SK-N-SH (cell line): ENCODE results near the gene TLE6. TPM values are rescaled to one million over a fixed set of nuclear protein-coding genes. Genes with fewer than 3 reads are reported as not detected.
A peak's percentile ranks its signal among the peaks of the same experiment; 100 is the strongest.

Source experiments
- CTCF ChIA-PET: fragments of 300-600, 350-600 bp; formaldehyde crosslinking; extraction: SDS; loops from one replicate; lab custom pipeline; 2021; lab: Yijun Ruan, JAX
- POLR2A ChIA-PET: fragments of 350-600 bp; sonication (Branson Sonifier 250); formaldehyde crosslinking; extraction: SDS; loops from one replicate; lab custom pipeline; 2020; ENCODE audit warnings: antibody characterized with exemption, inconsistent platforms; lab: Yijun Ruan, JAX
- DNase-seq: peaks from one replicate; pipeline ENCODE4 v3.0.0; 2012
- H2AFZ ChIP-seq: fragments of 200-600 bp; sonication (generic); 2 replicates; pipeline ENCODE4 v1.8.1; 2016; ENCODE audit warnings: antibody characterized with exemption, mild to moderate bottlenecking, low read depth
- H3F3A ChIP-seq: fragments of 200-600 bp; sonication (generic); replicated peaks from 2 replicates; pipeline ENCODE3; 2016; ENCODE audit warnings: antibody characterized with exemption, mild to moderate bottlenecking; ENCODE audit not compliant: insufficient read depth
- H3K27ac ChIP-seq, 2 experiments: fragments of 200-500 bp in 1 of 2; fragments of 200-600 bp in 1 of 2; sonication (Bioruptor generic) in 1 of 2; sonication (generic), shearing (Covaris generic) in 1 of 2; 2 replicates each; pipeline versions ENCODE4 v1.5.1 to v1.6.1; 2014 to 2016; ENCODE audit warnings: low read depth in 2 of 2, inconsistent platforms in 1 of 2, low read length in 1 of 2, mild to moderate bottlenecking in 1 of 2, mixed read lengths in 1 of 2
- H3K27me3 ChIP-seq: fragments of 200-600 bp; sonication (generic), shearing (Covaris generic); 2 replicates; pipeline ENCODE4 v1.6.1; 2016; ENCODE audit warnings: mixed run types; ENCODE audit not compliant: insufficient read depth
- H3K36me3 ChIP-seq, 2 experiments: fragments of 200-500 bp in 1 of 2; fragments of 200-600 bp in 1 of 2; sonication (Bioruptor generic) in 1 of 2; sonication (generic) in 1 of 2; replicated peaks in 1 of 2; 2 replicates each; pipeline versions ENCODE3 to v1.5.1; 2014 to 2016; ENCODE audit warnings: low read length in 1 of 2, mild to moderate bottlenecking in 1 of 2; ENCODE audit not compliant: insufficient read depth in 2 of 2, control insufficient read depth in 1 of 2
- H3K4me1 ChIP-seq, 2 experiments: fragments of 200-500 bp in 1 of 2; fragments of 200-600 bp in 1 of 2; sonication (Bioruptor generic) in 1 of 2; sonication (generic), shearing (Covaris generic) in 1 of 2; 2 replicates each; pipeline versions ENCODE4 v1.5.1 to v1.6.1; 2014 to 2016; ENCODE audit warnings: low read depth in 1 of 2, low read length in 1 of 2, mixed run types in 1 of 2; ENCODE audit not compliant: insufficient read depth in 2 of 2, control insufficient read depth in 1 of 2
- H3K4me2 ChIP-seq: fragments of 200-600 bp; sonication (generic), shearing (Covaris generic); 2 replicates; pipeline ENCODE4 v1.6.1; 2017; ENCODE audit warnings: mixed run types
- H3K4me3 ChIP-seq, 2 experiments: fragments of 200-500 bp in 1 of 2; fragments of 200-600 bp in 1 of 2; sonication (Bioruptor generic) in 1 of 2; sonication (generic), shearing (Covaris generic) in 1 of 2; 2 replicates each; pipeline versions ENCODE4 v1.5.1 to v1.8.1; 2014 to 2016; ENCODE audit warnings: low read depth in 2 of 2, inconsistent platforms in 1 of 2, low read length in 1 of 2, mild to moderate bottlenecking in 1 of 2, mixed read lengths in 1 of 2, moderate library complexity in 1 of 2
- H3K79me2 ChIP-seq: fragments of 200-600 bp; sonication (generic); 2 replicates; pipeline ENCODE4 v1.8.1; 2017; ENCODE audit warnings: mild to moderate bottlenecking; ENCODE audit not compliant: insufficient read depth
- H3K9ac ChIP-seq: fragments of 200-600 bp; sonication (generic); 2 replicates; pipeline ENCODE4 v1.6.1; 2017; ENCODE audit warnings: mixed run types
- H3K9me2 ChIP-seq: fragments of 200-600 bp; sonication (generic); 2 replicates; pipeline ENCODE4 v1.6.1; 2017; ENCODE audit warnings: mixed run types
- H3K9me3 ChIP-seq: fragments of 200-600 bp; sonication (generic); 2 replicates; pipeline ENCODE4 v1.6.1; 2017; ENCODE audit warnings: mixed run types, mild to moderate bottlenecking, moderate library complexity
- H4K20me1 ChIP-seq: fragments of 200-600 bp; sonication (generic); 2 replicates; pipeline ENCODE4 v1.6.1; 2017; ENCODE audit warnings: mild to moderate bottlenecking, mixed run types; ENCODE audit not compliant: insufficient read depth
- FOSL2 ChIP-seq: IDR thresholded peaks from 2 replicates; pipeline ENCODE4 v1.4.0; 2012; ENCODE audit warnings: low read depth, mild to moderate bottlenecking, moderate library complexity, borderline replicate concordance
- FOXJ3 ChIP-seq: sonication (generic); formaldehyde crosslinking; IDR thresholded peaks from 2 replicates; pipeline ENCODE4 v1.5.1; 2020; ENCODE audit warnings: mild to moderate bottlenecking, missing genetic modification reagents
- FOXM1 ChIP-seq: IDR thresholded peaks from 2 replicates; pipeline ENCODE4 v1.4.0; 2012; ENCODE audit warnings: low read depth, mild to moderate bottlenecking
- GATA2 ChIP-seq: sonication (generic); formaldehyde crosslinking; IDR thresholded peaks from 2 replicates; pipeline ENCODE4 v1.5.0; 2020; ENCODE audit warnings: mild to moderate bottlenecking, missing genetic modification reagents
- IRF3 ChIP-seq: fragments of 150-350 bp; IDR thresholded peaks from 2 replicates; pipeline ENCODE4 v1.6.1; 2016; ENCODE audit warnings: mild to moderate bottlenecking, low read depth, low read length
- MAX ChIP-seq: IDR thresholded peaks from 2 replicates; pipeline ENCODE4 v1.4.0; 2012; ENCODE audit warnings: low read depth
- MEF2A ChIP-seq: IDR thresholded peaks from 2 replicates; pipeline ENCODE4 v1.4.0; 2012; ENCODE audit warnings: low read depth, borderline replicate concordance
- MXI1 ChIP-seq: IDR thresholded peaks from 2 replicates; pipeline ENCODE4 v1.6.1; 2012; ENCODE audit warnings: mild to moderate bottlenecking, low read depth, low read length, improper control_type of control experiment
- NFIC ChIP-seq: IDR thresholded peaks from 2 replicates; pipeline ENCODE4 v1.4.0; 2012; ENCODE audit warnings: borderline replicate concordance
- RAD21 ChIP-seq: IDR thresholded peaks from 2 replicates; pipeline ENCODE4 v1.6.1; 2012; ENCODE audit warnings: mild to moderate bottlenecking, low read length
- SIN3A ChIP-seq: IDR thresholded peaks from 2 replicates; pipeline ENCODE4 v1.6.1; 2012; ENCODE audit warnings: low read depth, mild to moderate bottlenecking, low read length, moderate library complexity, borderline replicate concordance
- SMC3 ChIP-seq: IDR thresholded peaks from 2 replicates; pipeline ENCODE4 v1.6.1; 2012; ENCODE audit warnings: low read depth, low read length, improper control_type of control experiment
- USF1 ChIP-seq: IDR thresholded peaks from 2 replicates; pipeline ENCODE4 v1.4.0; 2012; ENCODE audit warnings: low read depth, borderline replicate concordance
- USF2 ChIP-seq: fragments of 150-350 bp; IDR thresholded peaks from 2 replicates; pipeline ENCODE4 v1.6.1; 2017; ENCODE audit warnings: antibody characterized with exemption, low read length, low read depth, borderline replicate concordance
- YY1 ChIP-seq: IDR thresholded peaks from 2 replicates; pipeline ENCODE4 v1.4.0; 2012; ENCODE audit warnings: low read depth, mild to moderate bottlenecking
- WGBS: methylation state at CpG from one replicate; pipeline ENCODE4 v1.1.6; 2017; ENCODE audit warnings: low lambda C conversion rate; 5-methylcytosine and 5-hydroxymethylcytosine counted together
- polyA plus RNA-seq, 3 experiments: library from polyadenylated mRNA; depleted of rRNA; stranded (reverse); fragments of >200 nt; gene quantifications; 2 replicates each; pipeline ENCODE4 v1.2.3, GENCODE V29; 2012

Gene TLE6
- polyA plus RNA-seq, 1 of the 3 experiments (the other 2 are of a cell fraction): 3.3 TPM

GRCh38 chr19:3039641-3040077 is 62.3 kb downstream of the TLE6 start:
- no peaks in the 10 kb centered on the region for H4K20me1 ChIP-seq
- no peak overlapping the region for H3K4me3 ChIP-seq
- H3F3A ChIP-seq: peaks cover 9% of the 10 kb centered on the region
- H2AFZ ChIP-seq: no peak overlapping the region
- H3K27me3 ChIP-seq: no peaks in the 10 kb centered on the region
- no peak for DNase-seq
- peaks cover 0 to 9% of the 10 kb centered on the region in 2 experiments; a peak in 1 of 4 replicates for H3K4me1 ChIP-seq
- POLR2A ChIA-PET: no interaction called here
- no peaks in the 10 kb centered on the region for H3K79me2 ChIP-seq
- H3K9me2 ChIP-seq: no peaks in the 10 kb centered on the region
- H3K9me3 ChIP-seq: no peaks in the 10 kb centered on the region
- TF ChIP-seq RAD21: 0 out of 2 replicates have a peak, but pooled peaks have one; percentile 9
- no peak for TF ChIP-seq MEF2A
- no peak for TF ChIP-seq IRF3
- H3K4me2 ChIP-seq: no peak overlapping the region
- CTCF ChIA-PET: interaction anchor here (0.7 to 1.7 kb wide), 4 partner anchors 8 to 69 kb away, joined by 3 to 6 read pairs (median 4); no protein-coding TSS in a partner anchor
- no peak overlapping the region for H3K9ac ChIP-seq
- H3K36me3 ChIP-seq: no peaks in the 10 kb centered on the region
- 54% methylated on average over 17 of the region's 17 CpGs for WGBS
- H3K27ac ChIP-seq: no peak overlapping the region

- Histone ChIP-seq H3K4me3 (no peak overlapping the region), H3K79me2 (no peaks in the 10 kb centered on the region), H3K36me3 (no peaks in the 10 kb centered on the region), H3F3A (peaks cover 8% of the 10 kb centered on the region), H3K27ac (no peak overlapping the region), H3K4me1 (peaks cover 0 to 2% of the 10 kb centered on the region in 2 experiments; a peak in 1 of 4 replicates), H3K27me3 (no peaks in the 10 kb centered on the region), H3K4me2 (no peak overlapping the region), H3K9me2 (no peaks in the 10 kb centered on the region), H3K9me3 (no peaks in the 10 kb centered on the region), H4K20me1 (no peaks in the 10 kb centered on the region), H3K9ac (no peak overlapping the region), H2AFZ (no peak overlapping the region)
- ChIA-PET POLR2A (no interaction called here), CTCF (interaction anchor here (0.6 kb wide), 1 partner anchor 21 kb away, joined by 3 read pairs; no protein-coding TSS in a partner anchor)
- DNase-seq: no peak
- TF ChIP-seq GATA2 (no peak), SIN3A (no peak), MAX (no peak), FOXM1 (no peak), NFIC (no peak), USF1 (no peak), YY1 (no peak), USF2 (no peak), RAD21 (no peak), SMC3 (no peak), MXI1 (no peak), FOSL2 (no peak), FOXJ3 (CRISPR knock-in tag) (no peak)
- WGBS: 84% methylated on average over 12 of the region's 12 CpGs
Measured at GRCh38 chr19:3041327-3041726, 64.0 kb downstream of the TLE6 start.
